Endothelial cell of umbilical vein (primary cell): ENCODE results near the gene GAS7.

Experiments used
- EZH2 ChIP-seq: IDR thresholded peaks from 2 replicates; pipeline ENCODE4 v1.6.1; 2012; ENCODE audit warnings: borderline replicate concordance, low read depth, mild to moderate bottlenecking, moderate library complexity, low read length, inconsistent platforms; ENCODE audit not compliant: severe bottlenecking
- FOS ChIP-seq: IDR thresholded peaks from 2 replicates; pipeline ENCODE4 v1.6.1; 2011; ENCODE audit warnings: mild to moderate bottlenecking, low read length, moderate library complexity, borderline replicate concordance; ENCODE audit not compliant: insufficient read depth
- GATA2 ChIP-seq: IDR thresholded peaks from 2 replicates; pipeline ENCODE4 v1.7.0; 2011; ENCODE audit warnings: low read depth, mild to moderate bottlenecking, moderate library complexity, mixed read lengths, low read length; ENCODE audit not compliant: insufficient read length, insufficient read depth
- JUN ChIP-seq: IDR thresholded peaks from 2 replicates; pipeline ENCODE4 v1.6.1; 2011; ENCODE audit warnings: borderline replicate concordance, low read depth; ENCODE audit not compliant: insufficient read length, insufficient read depth
- MYC ChIP-seq: IDR thresholded peaks from one replicate; pipeline ENCODE4 v1.6.1; 2011; ENCODE audit warnings: mild to moderate bottlenecking, low read depth, low read length
- POLR2A ChIP-seq: IDR thresholded peaks from 2 replicates; pipeline ENCODE4 v1.6.1; 2012; ENCODE audit warnings: low read depth, mild to moderate bottlenecking, control low read depth, low read length
- POLR2AphosphoS5 ChIP-seq: IDR thresholded peaks from 2 replicates; pipeline ENCODE4 v1.6.1; 2012; ENCODE audit warnings: low read depth, mild to moderate bottlenecking, control low read depth, low read length, moderate library complexity; ENCODE audit not compliant: insufficient read depth
- TF ChIP-seq, protein P1 (sequence below), 2 donors: IDR thresholded peaks; 1 replicate in 1 of 2; 2 replicates in 1 of 2; pipeline ENCODE4 v1.5.1; 2011; ENCODE audit warnings: low read length in 2 of 2, mild to moderate bottlenecking in 2 of 2, moderate library complexity in 2 of 2, control low read depth in 1 of 2, inconsistent platforms in 1 of 2, low read depth in 1 of 2; ENCODE audit not compliant: insufficient read depth in 1 of 2; ENCODE audit errors: extremely low read depth in 1 of 2
- TF ChIP-seq, protein P2 (sequence below): IDR thresholded peaks from 2 replicates; pipeline ENCODE4 v1.6.1; 2011; ENCODE audit not compliant: insufficient read depth, insufficient read length

DNA sequence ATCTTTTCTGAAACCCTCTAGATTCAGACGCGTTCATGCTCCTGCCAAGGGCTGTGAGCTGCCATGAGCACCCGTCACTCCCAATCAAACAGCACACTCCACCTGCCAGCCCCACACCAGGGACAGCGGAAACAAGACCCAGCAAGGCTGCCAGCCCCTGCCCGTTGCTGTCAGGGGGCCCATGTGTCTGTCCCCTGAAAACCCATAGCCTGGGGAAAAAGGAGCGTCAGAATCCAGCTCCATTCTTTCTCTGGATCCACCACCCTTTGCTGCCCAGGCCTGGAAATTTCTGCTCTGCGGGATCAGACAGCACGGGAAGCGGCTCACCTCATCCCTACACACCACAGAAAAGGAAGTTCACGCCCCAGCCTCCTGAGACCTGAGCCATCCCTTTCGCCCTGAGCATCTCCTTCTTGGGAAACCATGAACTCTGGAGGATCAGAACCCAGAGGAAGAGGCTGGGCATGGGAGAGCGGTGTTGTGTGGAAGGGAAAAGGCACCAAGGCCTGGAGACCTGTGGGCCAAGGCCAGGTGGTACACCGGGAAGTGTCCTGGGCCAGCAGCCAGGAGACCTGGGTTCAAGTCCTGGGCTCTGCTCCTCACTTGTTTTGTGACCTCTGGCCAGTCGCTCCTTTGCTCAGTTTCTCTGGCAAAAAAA, 241.8 kb downstream of the GAS7 start:
- TF ChIP-seq, protein P1, sequence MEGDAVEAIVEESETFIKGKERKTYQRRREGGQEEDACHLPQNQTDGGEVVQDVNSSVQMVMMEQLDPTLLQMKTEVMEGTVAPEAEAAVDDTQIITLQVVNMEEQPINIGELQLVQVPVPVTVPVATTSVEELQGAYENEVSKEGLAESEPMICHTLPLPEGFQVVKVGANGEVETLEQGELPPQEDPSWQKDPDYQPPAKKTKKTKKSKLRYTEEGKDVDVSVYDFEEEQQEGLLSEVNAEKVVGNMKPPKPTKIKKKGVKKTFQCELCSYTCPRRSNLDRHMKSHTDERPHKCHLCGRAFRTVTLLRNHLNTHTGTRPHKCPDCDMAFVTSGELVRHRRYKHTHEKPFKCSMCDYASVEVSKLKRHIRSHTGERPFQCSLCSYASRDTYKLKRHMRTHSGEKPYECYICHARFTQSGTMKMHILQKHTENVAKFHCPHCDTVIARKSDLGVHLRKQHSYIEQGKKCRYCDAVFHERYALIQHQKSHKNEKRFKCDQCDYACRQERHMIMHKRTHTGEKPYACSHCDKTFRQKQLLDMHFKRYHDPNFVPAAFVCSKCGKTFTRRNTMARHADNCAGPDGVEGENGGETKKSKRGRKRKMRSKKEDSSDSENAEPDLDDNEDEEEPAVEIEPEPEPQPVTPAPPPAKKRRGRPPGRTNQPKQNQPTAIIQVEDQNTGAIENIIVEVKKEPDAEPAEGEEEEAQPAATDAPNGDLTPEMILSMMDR (IDR thresholded peaks at IDR 0.05; ENCODE audit: extremely low read depth in 1 of 2, insufficient read depth in 1 of 2, low read depth in 1 of 2, low read length in 2 of 2), result no peak
- no peak for TF ChIP-seq POLR2AphosphoS5
- no peak for TF ChIP-seq EZH2
- no peak for TF ChIP-seq POLR2A
- TF ChIP-seq, protein P2, sequence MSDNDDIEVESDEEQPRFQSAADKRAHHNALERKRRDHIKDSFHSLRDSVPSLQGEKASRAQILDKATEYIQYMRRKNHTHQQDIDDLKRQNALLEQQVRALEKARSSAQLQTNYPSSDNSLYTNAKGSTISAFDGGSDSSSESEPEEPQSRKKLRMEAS, result no peak
- no peak for TF ChIP-seq GATA2
- no peak for TF ChIP-seq JUN
- TF ChIP-seq FOS, result no peak
- no peak for TF ChIP-seq MYC
